Motor neuron (in vitro differentiated cells): ENCODE data around the gene EEF1AKMT2. TPM values are rescaled to one million over a fixed set of nuclear protein-coding genes. Genes with fewer than 3 reads are reported as not detected.

ENCODE experiments used
- ATAC-seq, 8 experiments: fragments of 200-7000 bp; cut with Tn5 transposase; replicated peaks in 6 of 8; 2 replicates each; pipeline ENCODE4 v1.8.0; 2021; ENCODE audit warnings: mild to moderate bottlenecking in 8 of 8, moderate library complexity in 8 of 8
- H3K27ac ChIP-seq, 2 donors: fragments of 250-450 bp; sonication (Bioruptor Pico); 2 replicates each; pipeline ENCODE4 v1.9.0; 2021; ENCODE audit warnings: antibody characterized with exemption in 2 of 2, mild to moderate bottlenecking in 2 of 2, moderate library complexity in 1 of 2
- H3K4me1 ChIP-seq, 2 donors: fragments of 250-450 bp; sonication (Bioruptor Pico); replicated peaks in 1 of 2; 2 replicates each; pipeline ENCODE4 v1.6.1; 2021; ENCODE audit warnings: antibody characterized with exemption in 2 of 2, mild to moderate bottlenecking in 2 of 2, moderate library complexity in 1 of 2
- H3K4me3 ChIP-seq, 5 donors: fragments of 250-450 bp; sonication (Bioruptor Pico); 2 replicates each; pipeline ENCODE4 v1.9.0; 2021; ENCODE audit warnings: antibody characterized with exemption in 5 of 5, mild to moderate bottlenecking in 5 of 5, moderate library complexity in 4 of 5
- WGBS, 10 experiments: fragments of 450-650 bp; shearing (Covaris generic); methylation state at CpG; one replicate each; pipeline ENCODE4 v1.0.0; 2022; 5-methylcytosine and 5-hydroxymethylcytosine counted together
- in situ Hi-C, 9 experiments: fragments of 400-800 bp; cut with MboI; loops; one replicate each; pipeline ENCODE4 v1.15.0; 2021; ENCODE audit warnings: low sequenced_read_pairs in 9 of 9, low pct_unique_long_range_greater_than_20kb in 2 of 9; ENCODE audit not compliant: unreplicated experiment in 9 of 9
- total RNA-seq, 8 experiments: library from RNA; unstranded; fragments of 300-600 nt; gene quantifications; 2 replicates each; pipeline versions ENCODE4 v1.2.3 to v1.2.4, GENCODE V29; 2022

The EEF1AKMT2 gene
- total RNA-seq, 8 experiments from 2014 or later: 10.6 to 28.9 (median 20.6) TPM

GRCh38 chr10:124723826-124724225 lies 67.9 kb downstream of the EEF1AKMT2 start:
- Histone ChIP-seq H3K27ac (peak overlapping the region; percentile 4 to 59), H3K4me1 (peaks cover 33 to 35% of the 10 kb centered on the region in 2 donors), H3K4me3 (no peak overlapping the region)
- WGBS, 10 experiments: 37 to 100% (median 83%) methylated on average over 1 to 7 of the region's 9 CpGs; no CpG with 5 or more reads in 4 of the 10 experiments
- in situ Hi-C loops: loop anchor here in 1 of 9 experiments (25.0 kb wide), 1 partner anchor 187 kb away; no protein-coding TSS in a partner anchor
- peak in 4 of 8 experiments; percentile 0 to 31 (median 3) for ATAC-seq

- Histone ChIP-seq H3K4me3 (no peak overlapping the region), H3K27ac (peak overlapping the region in 1 of 2 donors; percentile 59), H3K4me1 (peaks cover 40 to 42% of the 10 kb centered on the region in 2 donors)
- WGBS, 10 experiments: 13 to 100% (median 90%) methylated on average over 1 to 6 of the region's 8 CpGs; no CpG with 5 or more reads in 1 of the 10 experiments
- in situ Hi-C loops: loop anchor here in 1 of 9 experiments (25.0 kb wide), 1 partner anchor 186 kb away; no protein-coding TSS in a partner anchor
- ATAC-seq: peak in 2 of 8 experiments; percentile 56 to 62
Measured at GRCh38 chr10:124722798-124723783, 68.6 kb downstream of the EEF1AKMT2 start.

- no peak for ATAC-seq
- WGBS, 10 experiments: 93 to 100% (median 99%) methylated on average over 2 to 13 of the region's 16 CpGs
- no peak overlapping the region for H3K27ac ChIP-seq
- H3K4me1 ChIP-seq: peaks cover 56 to 58% of the 10 kb centered on the region in 2 donors
- no peak overlapping the region for H3K4me3 ChIP-seq
- in situ Hi-C loops: loop anchor here in 1 of 9 experiments (25.0 kb wide), 1 partner anchor 184 kb away; no protein-coding TSS in a partner anchor
Measured at GRCh38 chr10:124721330-124722045, 70.2 kb downstream of the EEF1AKMT2 start.

GRCh38 chr10:124719213-124719851 lies 72.4 kb downstream of the EEF1AKMT2 start:
- peaks cover 52 to 58% of the 10 kb centered on the region in 2 donors for H3K4me1 ChIP-seq
- peak in 1 of 8 experiments; percentile 20 for ATAC-seq
- no peak overlapping the region for H3K27ac ChIP-seq

GRCh38 chr10:124717911-124718741 lies 73.6 kb downstream of the EEF1AKMT2 start:
- no peak overlapping the region for H3K4me3 ChIP-seq
- in situ Hi-C loops: loop anchor here in 1 of 9 experiments (25.0 kb wide), 1 partner anchor 181 kb away; no protein-coding TSS in a partner anchor
- H3K27ac ChIP-seq: peak overlapping the region; percentile 76 to 80
- peak in 5 of 8 experiments; percentile 87 to 91 (median 87) for ATAC-seq
- H3K4me1 ChIP-seq: peaks cover 39 to 49% of the 10 kb centered on the region in 2 donors
- 51 to 100% (median 81%) methylated on average over 1 to 6 of the region's 12 CpGs; no CpG with 5 or more reads in 4 of the 10 experiments for WGBS, 10 experiments

More at GRCh38 chr10:124719213-124719851, 72.4 kb downstream of the EEF1AKMT2 start:
- H3K4me3 ChIP-seq: no peak overlapping the region
- 60 to 98% (median 85%) methylated on average over 1 to 7 of the region's 8 CpGs for WGBS, 10 experiments
- in situ Hi-C loops: loop anchor here in 1 of 9 experiments (25.0 kb wide), 1 partner anchor 182 kb away; no protein-coding TSS in a partner anchor

- WGBS, 10 experiments: 88 to 100% (median 94%) methylated on average over 2 to 5 of the region's 9 CpGs; no CpG with 5 or more reads in 1 of the 10 experiments
- H3K4me1 ChIP-seq: peaks cover 39 to 49% of the 10 kb centered on the region in 2 donors
- in situ Hi-C loops: loop anchor here in 1 of 9 experiments (25.0 kb wide), 1 partner anchor 180 kb away; no protein-coding TSS in a partner anchor
- no peak for ATAC-seq
- peak overlapping the region; percentile 65 to 80 for H3K27ac ChIP-seq
- no peak overlapping the region for H3K4me3 ChIP-seq
Measured at GRCh38 chr10:124717041-124717757, 74.5 kb downstream of the EEF1AKMT2 start.

GRCh38 chr10:124716369-124716768 lies 75.3 kb downstream of the EEF1AKMT2 start:
- 35 to 100% (median 92%) methylated on average over 1 to 4 of the region's 4 CpGs; no CpG with 5 or more reads in 3 of the 10 experiments for WGBS, 10 experiments
- H3K27ac ChIP-seq: peak overlapping the region in 1 of 2 donors; percentile 29
- H3K4me1 ChIP-seq: peaks cover 39 to 45% of the 10 kb centered on the region in 2 donors
- ATAC-seq: no peak
- in situ Hi-C loops: loop anchor here in 1 of 9 experiments (25.0 kb wide), 1 partner anchor 179 kb away; no protein-coding TSS in a partner anchor
- H3K4me3 ChIP-seq: no peak overlapping the region

- no peak overlapping the region for H3K27ac ChIP-seq
- 75 to 100% (median 92%) methylated on average over 2 to 5 of the region's 6 CpGs; no CpG with 5 or more reads in 5 of the 10 experiments for WGBS, 10 experiments
- peaks cover 46 to 54% of the 10 kb centered on the region in 2 donors for H3K4me1 ChIP-seq
- ATAC-seq: no peak
- H3K4me3 ChIP-seq: no peak overlapping the region
- in situ Hi-C loops: loop anchor here in 1 of 9 experiments (25.0 kb wide), 1 partner anchor 178 kb away; no protein-coding TSS in a partner anchor
Measured at GRCh38 chr10:124715439-124715838, 76.2 kb downstream of the EEF1AKMT2 start.

- in situ Hi-C loops: loop anchor here in 1 of 9 experiments (25.0 kb wide), 1 partner anchor 176 kb away; no protein-coding TSS in a partner anchor
- 51 to 100% (median 86%) methylated on average over 1 to 9 of the region's 10 CpGs for WGBS, 10 experiments
- peaks cover 53 to 60% of the 10 kb centered on the region in 2 donors for H3K4me1 ChIP-seq
- H3K4me3 ChIP-seq: no peak overlapping the region
- ATAC-seq: no peak
- no peak overlapping the region for H3K27ac ChIP-seq
Measured at GRCh38 chr10:124713679-124714255, 77.9 kb downstream of the EEF1AKMT2 start.

- H3K4me3 ChIP-seq: no peak overlapping the region
- no peak overlapping the region for H3K27ac ChIP-seq
- ATAC-seq: no peak
- WGBS, 10 experiments: 72 to 100% methylated on average over 1 to 2 of the region's 5 CpGs; no CpG with 5 or more reads in 8 of the 10 experiments
- in situ Hi-C loops: loop anchor here in 1 of 9 experiments (25.0 kb wide), 1 partner anchor 176 kb away; no protein-coding TSS in a partner anchor
- peaks cover 53 to 60% of the 10 kb centered on the region in 2 donors for H3K4me1 ChIP-seq
Measured at GRCh38 chr10:124712704-124713407, 78.8 kb downstream of the EEF1AKMT2 start.
